ENCODE results near the gene DHRS3. TPM values are rescaled to one million over a fixed set of nuclear protein-coding genes. Genes with fewer than 3 reads are reported as not detected.

DHRS3 gene
- total RNA-seq, 1 donor from 2014 or later, result 71.4 TPM

GRCh38 chr1:12556368-12556930, 61.6 kb downstream of the DHRS3 start:
- DNase-seq (ENCODE audit: extremely low read depth, low read depth, low spot score), result no peak

GRCh38 chr1:12555411-12556367, 62.3 kb downstream of the DHRS3 start:
- DNase-seq (ENCODE audit: extremely low read depth, low read depth, low spot score), result no peak

GRCh38 chr1:12554521-12555305, 63.3 kb downstream of the DHRS3 start:
- no peak for DNase-seq (ENCODE audit: extremely low read depth, low read depth, low spot score)

- no peak for DNase-seq (ENCODE audit: extremely low read depth, low read depth, low spot score)
These were observed 64.0 kb downstream of the DHRS3 start for GRCh38 chr1:12553963-12554362.

GRCh38 chr1:12552951-12553921, 64.8 kb downstream of the DHRS3 start:
- DNase-seq (ENCODE audit: extremely low read depth, low read depth, low spot score), result no peak

GRCh38 chr1:12552111-12552888, 65.7 kb downstream of the DHRS3 start:
- no peak for DNase-seq (ENCODE audit: extremely low read depth, low read depth, low spot score)

- DNase-seq (ENCODE audit: extremely low read depth, low read depth, low spot score), result no peak
These were observed 66.4 kb downstream of the DHRS3 start for GRCh38 chr1:12551584-12551983.

- peak; percentile 47 for DNase-seq (ENCODE audit: extremely low read depth, low read depth, low spot score)
These were observed 68.3 kb downstream of the DHRS3 start for GRCh38 chr1:12549460-12550349.

GRCh38 chr1:12548973-12549459, 69.0 kb downstream of the DHRS3 start:
- DNase-seq (ENCODE audit: extremely low read depth, low read depth, low spot score), result no peak

- no peak for DNase-seq (ENCODE audit: extremely low read depth, low read depth, low spot score)
These were observed 69.6 kb downstream of the DHRS3 start for GRCh38 chr1:12548279-12548972.

GRCh38 chr1:12547586-12548225, 70.3 kb downstream of the DHRS3 start:
- no peak for DNase-seq (ENCODE audit: extremely low read depth, low read depth, low spot score)

GRCh38 chr1:12546771-12547585, 71.0 kb downstream of the DHRS3 start:
- DNase-seq (ENCODE audit: extremely low read depth, low read depth, low spot score), result no peak

- no peak for DNase-seq (ENCODE audit: extremely low read depth, low read depth, low spot score)
These were observed 73.0 kb downstream of the DHRS3 start for GRCh38 chr1:12544992-12545391.

- no peak for DNase-seq (ENCODE audit: extremely low read depth, low read depth, low spot score)
These were observed 73.7 kb downstream of the DHRS3 start for GRCh38 chr1:12544357-12544756.

GRCh38 chr1:12543740-12544154, 74.3 kb downstream of the DHRS3 start:
- no peak for DNase-seq (ENCODE audit: extremely low read depth, low read depth, low spot score)
